GM12873 (cell line): ENCODE results near the gene MAD1L1.

Experiments
- CTCF ChIP-seq: IDR thresholded peaks from 2 replicates; pipeline ENCODE4 v1.5.1; 2012; ENCODE audit warnings: low read depth, mild to moderate bottlenecking, moderate library complexity, low read length, control low read depth; ENCODE audit not compliant: insufficient read depth; ENCODE audit errors: missing control alignments

Gene MAD1L1

GRCh38 chr7:1925349-1925748 lies 307.4 kb downstream of the MAD1L1 start:
- TF ChIP-seq CTCF, result no peak

GRCh38 chr7:1924258-1924817 lies 308.4 kb downstream of the MAD1L1 start:
- no peak for TF ChIP-seq CTCF

GRCh38 chr7:1923409-1924257 lies 309.1 kb downstream of the MAD1L1 start:
- no peak for TF ChIP-seq CTCF

GRCh38 chr7:1922870-1923236 lies 309.9 kb downstream of the MAD1L1 start:
- no peak for TF ChIP-seq CTCF

GRCh38 chr7:1922071-1922869 lies 310.5 kb downstream of the MAD1L1 start:
- TF ChIP-seq CTCF, result no peak

- no peak for TF ChIP-seq CTCF
These were observed 311.9 kb downstream of the MAD1L1 start for GRCh38 chr7:1920881-1921280.

- TF ChIP-seq CTCF, result no peak
These were observed 312.5 kb downstream of the MAD1L1 start for GRCh38 chr7:1920266-1920681.
